ENCODE data around the gene RNPEP.
"Not testable (repeated sequence)": the region's sequence is repeated elsewhere in the genome, so short reads cannot be mapped to it uniquely, and the experiment has no call there.

The RNPEP gene

GRCh38 chr1:202012544-202013478 lies 30.4 kb downstream of the RNPEP start:
- no peak for DNase-seq

GRCh38 chr1:202013603-202014002 lies 31.2 kb downstream of the RNPEP start:
- no peak for DNase-seq

- DNase-seq: no peak
Measured at GRCh38 chr1:202014060-202014459, 31.6 kb downstream of the RNPEP start.

DNA sequence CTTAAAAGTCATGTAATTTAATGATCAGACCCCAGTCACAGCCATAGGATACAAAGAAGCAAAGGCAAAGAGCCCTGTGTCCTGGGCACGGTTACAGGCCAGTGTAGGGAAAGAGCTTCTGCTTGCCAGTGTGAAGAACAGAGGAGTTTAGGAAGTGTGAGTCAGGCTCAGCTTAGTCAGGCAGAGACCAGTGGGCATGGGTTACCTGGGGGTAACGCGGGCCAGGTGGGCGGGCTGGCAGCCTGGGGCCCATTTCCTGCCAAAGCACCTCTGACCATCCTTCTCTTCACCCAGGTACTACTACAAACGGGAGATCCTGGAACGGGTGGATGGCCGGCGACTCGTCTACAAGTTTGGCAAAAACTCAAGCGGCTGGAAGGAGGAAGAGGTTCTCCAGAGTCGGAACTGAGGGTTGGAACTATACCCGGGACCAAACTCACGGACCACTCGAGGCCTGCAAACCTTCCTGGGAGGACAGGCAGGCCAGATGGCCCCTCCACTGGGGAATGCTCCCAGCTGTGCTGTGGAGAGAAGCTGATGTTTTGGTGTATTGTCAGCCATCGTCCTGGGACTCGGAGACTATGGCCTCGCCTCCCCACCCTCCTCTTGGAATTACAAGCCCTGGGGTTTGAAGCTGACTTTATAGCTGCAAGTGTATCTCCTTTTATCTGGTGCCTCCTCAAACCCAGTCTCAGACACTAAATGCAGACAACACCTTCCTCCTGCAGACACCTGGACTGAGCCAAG lies 32.6 kb downstream of the RNPEP start:
- DNase-seq: no peak

DNA sequence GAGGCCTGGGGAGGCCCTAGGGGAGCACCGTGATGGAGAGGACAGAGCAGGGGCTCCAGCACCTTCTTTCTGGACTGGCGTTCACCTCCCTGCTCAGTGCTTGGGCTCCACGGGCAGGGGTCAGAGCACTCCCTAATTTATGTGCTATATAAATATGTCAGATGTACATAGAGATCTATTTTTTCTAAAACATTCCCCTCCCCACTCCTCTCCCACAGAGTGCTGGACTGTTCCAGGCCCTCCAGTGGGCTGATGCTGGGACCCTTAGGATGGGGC lies 33.2 kb downstream of the RNPEP start:
- no peak for DNase-seq

GRCh38 chr1:202016022-202016810 lies 33.8 kb downstream of the RNPEP start:
- DNase-seq: peak; percentile 26

DNA sequence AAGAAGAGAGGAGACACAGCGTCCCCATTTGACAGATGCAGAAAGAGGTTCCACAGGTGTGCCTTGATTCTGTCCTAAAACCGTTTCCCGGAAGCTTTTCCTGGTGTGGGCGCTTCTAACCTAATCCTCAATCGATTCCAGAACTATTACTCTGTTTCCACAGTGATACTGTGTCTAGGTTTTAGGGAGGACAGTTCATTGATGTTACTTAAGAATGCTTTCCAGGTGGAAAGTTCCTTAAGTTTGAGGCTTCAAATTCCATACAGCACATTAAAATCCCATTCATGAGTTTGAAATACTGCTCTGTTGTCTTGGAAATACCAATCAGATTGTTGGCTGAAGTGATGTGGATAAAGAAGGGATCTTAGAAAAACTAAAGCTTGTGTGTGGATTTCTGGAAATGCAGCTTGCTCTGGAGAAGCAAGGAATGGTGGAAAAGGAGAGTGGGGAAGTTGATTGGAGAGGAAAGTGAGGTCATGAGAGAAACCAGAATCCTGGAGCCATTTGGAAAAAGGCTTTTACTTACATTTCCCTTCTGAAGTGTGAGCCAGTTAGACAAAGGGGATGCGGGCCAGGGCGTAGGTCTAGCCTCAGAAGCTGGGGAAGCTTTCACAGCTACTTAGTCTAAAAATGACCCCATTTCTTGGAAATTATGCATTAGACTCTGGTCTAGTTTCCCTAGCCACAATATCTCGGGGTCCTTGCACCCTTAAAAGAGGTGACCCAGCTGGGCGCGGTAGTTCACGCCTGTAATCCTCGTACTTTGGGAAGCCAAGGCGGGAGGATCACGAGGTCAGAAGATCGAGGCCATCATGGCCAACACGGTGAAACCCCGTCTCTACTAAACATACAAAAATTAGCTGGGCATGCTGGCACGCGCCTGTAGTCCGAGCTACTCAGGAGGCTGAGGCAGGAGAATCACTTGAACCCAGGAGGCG lies 34.6 kb downstream of the RNPEP start:
- no peak for DNase-seq

DNA sequence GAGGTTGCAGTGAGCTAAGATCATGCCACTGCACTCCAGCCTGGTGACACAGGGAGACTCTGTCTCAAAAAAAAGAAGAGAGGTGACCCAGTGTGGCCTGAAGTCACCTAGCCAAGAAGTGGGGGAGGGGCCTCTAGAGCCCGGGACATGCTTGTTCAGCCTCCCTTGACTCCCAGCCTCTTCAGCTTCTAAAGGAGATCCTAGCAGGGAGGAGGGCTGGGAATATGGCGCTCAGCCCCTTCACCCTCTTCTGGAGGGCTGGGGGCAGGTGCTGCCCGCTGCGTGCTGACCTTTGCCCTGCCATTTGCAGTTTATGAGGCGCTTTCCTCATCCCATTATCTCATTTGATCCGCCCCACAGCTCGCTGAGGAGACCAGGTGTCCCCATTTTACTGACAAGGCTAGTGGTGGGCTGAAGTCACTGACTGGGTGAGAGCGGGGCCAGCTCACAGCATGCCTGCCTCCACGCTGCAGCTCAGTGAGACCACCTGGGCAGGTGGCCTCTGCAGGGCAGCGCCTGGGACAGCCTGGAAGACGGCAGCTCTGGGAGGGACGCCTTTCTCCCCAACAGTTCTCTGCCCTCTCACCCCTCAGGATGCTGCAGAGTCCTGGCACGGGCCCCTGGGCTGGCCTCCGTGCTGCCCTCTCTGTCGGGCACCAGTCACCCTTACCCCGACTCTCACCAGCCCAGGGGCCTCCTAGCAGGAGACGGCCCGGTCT lies 35.5 kb downstream of the RNPEP start:
- no peak for DNase-seq

- no peak for DNase-seq
Measured at GRCh38 chr1:202018468-202019234, 36.2 kb downstream of the RNPEP start.

DNA sequence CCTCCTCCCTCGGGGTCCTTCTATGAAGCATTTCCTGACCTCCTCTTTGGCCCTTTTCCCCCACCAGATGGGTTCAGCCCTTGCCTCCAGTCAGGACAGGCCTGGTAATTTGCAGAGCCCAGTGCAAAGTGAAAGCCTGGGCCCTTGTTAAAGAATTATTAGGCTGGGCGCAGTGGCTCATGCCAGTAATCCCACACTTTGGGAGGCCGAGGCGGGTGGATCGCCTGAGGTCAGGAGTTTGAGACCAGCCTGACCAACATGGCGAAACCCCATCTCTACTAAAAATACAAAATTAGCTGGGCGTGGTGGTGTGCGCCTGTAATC lies 36.7 kb downstream of the RNPEP start:
- not testable (repeated sequence) for DNase-seq

- no peak for DNase-seq
Measured at GRCh38 chr1:202023001-202023433, 40.6 kb downstream of the RNPEP start.

DNA sequence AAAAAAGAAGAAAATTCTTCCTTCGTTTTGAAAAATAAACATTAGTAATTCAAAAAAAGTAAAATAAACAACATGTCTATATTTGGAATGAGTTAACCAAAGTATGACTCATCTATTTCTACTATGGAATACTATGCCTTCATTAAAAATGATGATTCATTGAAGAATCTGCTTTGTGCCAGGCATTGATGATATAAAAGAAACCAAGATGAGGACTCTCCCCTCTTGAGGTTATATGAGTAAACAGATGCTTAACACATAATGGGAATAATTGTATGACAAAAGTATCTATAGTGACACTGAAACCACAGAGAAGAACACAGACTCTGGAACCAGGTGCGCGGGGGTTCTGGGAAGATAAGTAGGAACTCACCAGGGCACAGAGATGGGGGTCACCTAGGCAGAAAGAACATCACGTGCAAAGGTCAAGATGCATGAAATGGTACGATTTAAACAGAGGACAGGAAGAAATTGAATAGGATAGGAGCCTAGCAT lies 46.8 kb downstream of the RNPEP start:
- peak; percentile 76 for DNase-seq

DNA sequence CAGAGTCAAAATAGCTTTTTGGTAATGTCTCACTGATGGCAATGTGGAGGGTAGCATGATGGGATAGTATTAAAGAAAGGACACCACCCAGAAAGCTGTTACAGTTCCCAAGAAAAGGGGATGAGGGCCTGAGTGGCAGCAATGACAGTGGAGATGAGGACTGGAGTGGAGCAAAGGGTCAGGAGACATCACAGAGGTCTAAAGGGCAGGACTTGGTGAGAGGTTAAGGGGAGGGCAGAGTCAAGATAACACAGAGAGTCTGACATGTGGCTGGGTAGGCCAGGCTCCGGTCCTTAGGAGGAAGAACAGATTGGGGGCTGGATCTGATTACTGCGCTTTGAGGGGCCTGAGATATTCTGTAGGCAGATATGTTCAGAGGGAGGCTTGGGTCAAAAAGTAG lies 47.3 kb downstream of the RNPEP start:
- no peak for DNase-seq

GRCh38 chr1:202031796-202032195 lies 49.3 kb downstream of the RNPEP start:
- DNase-seq: no peak

DNA sequence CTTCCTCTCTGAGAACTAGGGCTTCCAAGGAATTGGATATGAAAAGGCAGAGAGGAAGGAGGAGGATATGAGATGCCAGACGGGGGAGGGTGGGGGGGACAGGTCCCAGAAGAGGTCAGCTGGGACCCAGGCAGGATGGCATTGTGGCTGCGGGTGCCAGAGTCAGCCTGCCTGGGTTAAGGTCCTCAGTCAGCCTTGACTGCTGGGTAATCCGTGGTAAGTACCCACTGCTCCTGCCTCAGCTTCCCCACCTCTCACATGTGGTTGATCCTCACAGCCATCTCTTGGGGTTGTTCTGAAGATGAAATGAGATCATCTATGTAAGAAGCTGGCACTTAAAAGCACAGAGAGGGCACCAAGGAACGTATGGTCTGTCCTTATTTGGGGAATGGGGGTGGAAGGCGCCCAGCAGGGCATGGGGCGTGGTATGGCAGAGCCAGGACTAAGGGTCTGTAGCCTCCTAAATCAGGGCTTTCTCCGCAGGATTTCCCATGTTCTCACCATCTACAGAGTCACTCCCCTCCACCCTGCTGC lies 51.8 kb downstream of the RNPEP start:
- no peak for DNase-seq

DNA sequence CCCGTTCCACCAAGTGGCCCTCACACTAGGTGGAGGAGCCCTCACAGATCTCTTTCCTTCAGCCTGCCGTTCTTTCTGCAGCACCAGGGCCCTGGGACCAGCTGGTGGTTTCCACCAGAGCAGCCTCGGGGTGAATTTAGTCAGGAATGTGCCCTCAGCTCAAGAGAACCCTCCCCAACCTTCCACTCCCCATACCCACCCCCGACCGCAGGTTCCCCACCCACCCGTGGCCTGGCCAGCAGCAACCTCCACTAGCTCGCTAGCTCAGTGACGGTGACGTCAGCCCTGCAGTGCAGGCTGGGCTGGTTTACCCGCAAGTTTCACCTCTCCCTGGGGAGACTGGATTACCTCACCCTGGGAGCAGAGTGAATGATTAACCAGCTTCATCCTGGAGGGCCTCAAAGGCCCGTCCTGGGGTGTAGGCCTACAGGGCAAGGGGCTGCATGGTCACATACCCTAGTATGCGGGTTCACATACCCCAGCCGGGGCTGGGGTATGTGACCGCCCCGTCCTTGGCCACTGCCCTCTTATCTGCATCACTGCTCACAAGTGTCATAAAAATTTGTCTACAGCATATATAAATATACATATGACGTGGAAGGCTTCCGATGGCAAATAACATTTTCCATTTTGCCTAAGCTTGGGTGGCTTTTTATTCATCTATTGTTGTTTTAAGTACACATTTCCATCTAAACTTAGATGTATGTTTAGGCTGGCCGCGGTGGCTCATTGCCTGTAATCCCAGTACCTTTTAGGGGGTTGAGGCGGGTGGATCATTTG lies 52.4 kb downstream of the RNPEP start:
- DNase-seq: peak; percentile 95

DNA sequence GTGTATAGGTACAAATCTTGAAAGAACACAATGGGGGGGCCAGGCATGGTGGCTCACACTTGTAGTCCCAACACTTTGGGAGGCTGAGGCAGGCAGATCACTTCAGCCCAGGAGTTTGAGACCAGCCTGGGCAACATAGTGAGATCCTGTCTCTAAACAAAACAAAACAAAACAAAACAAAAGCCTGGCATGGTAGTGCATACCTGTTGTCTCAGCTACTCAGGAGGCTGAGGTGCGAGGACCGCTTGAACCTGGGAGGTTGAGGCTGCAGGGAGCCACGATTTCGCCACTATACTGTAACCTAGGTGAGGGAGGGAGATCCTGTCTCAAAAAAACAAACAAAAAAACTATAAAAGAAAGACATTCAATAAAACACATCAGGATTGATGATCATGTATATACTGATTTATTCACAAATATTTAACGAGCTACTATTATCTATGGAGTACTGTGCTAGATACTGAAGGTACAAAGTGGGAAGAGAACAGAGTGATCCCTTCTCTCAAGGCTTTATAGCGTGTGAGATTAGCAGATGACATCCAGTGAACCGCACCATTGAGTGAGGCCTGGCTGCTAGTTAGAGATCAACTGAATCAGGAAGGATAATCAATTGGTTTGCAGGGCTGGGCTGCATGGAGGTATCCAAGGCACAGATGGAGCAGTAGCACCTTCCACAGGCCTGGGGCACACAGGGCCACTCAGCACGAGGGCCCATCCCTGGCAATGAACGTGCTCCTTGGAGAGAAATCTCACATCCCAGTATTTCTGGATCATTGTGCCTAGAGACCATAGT lies 54.3 kb downstream of the RNPEP start:
- DNase-seq: no peak

- DNase-seq: no peak
Measured at GRCh38 chr1:202037706-202038296, 55.4 kb downstream of the RNPEP start.

Data from fibroblast of upper back skin (primary cell).